GM18498 (cell line): ENCODE measurements around the gene MEIS2.

Experiments used
- ATAC-seq: cut with Tn5 transposase; IDR thresholded peaks from one replicate; pipeline ENCODE4 v1.9.1; 2021; ENCODE audit warnings: mild to moderate bottlenecking, moderate library complexity; ENCODE audit not compliant: unreplicated experiment

MEIS2 gene

GRCh38 chr15:36904715-36905114, 195.6 kb downstream of the MEIS2 start:
- ATAC-seq: no peak

GRCh38 chr15:36903922-36904556, 196.3 kb downstream of the MEIS2 start:
- no peak for ATAC-seq

GRCh38 chr15:36903195-36903594, 197.2 kb downstream of the MEIS2 start:
- ATAC-seq: no peak

GRCh38 chr15:36901012-36901411, 199.3 kb downstream of the MEIS2 start:
- no peak for ATAC-seq

- ATAC-seq: no peak
Observed at GRCh38 chr15:36899696-36900095, 200.7 kb downstream of the MEIS2 start.

- ATAC-seq: no peak
Observed at GRCh38 chr15:36898536-36899126, 201.7 kb downstream of the MEIS2 start.

- ATAC-seq: no peak
Observed at GRCh38 chr15:36897834-36898233, 202.5 kb downstream of the MEIS2 start.

GRCh38 chr15:36896949-36897348, 203.4 kb downstream of the MEIS2 start:
- no peak for ATAC-seq

- ATAC-seq: no peak
Observed at GRCh38 chr15:36894075-36894474, 206.3 kb downstream of the MEIS2 start.

- ATAC-seq: no peak
Observed at GRCh38 chr15:36893276-36893675, 207.1 kb downstream of the MEIS2 start.

GRCh38 chr15:36888011-36888992, 212.0 kb downstream of the MEIS2 start:
- ATAC-seq: no peak

- no peak for ATAC-seq
Observed at GRCh38 chr15:36887214-36887961, 213.0 kb downstream of the MEIS2 start.

GRCh38 chr15:36886701-36887100, 213.6 kb downstream of the MEIS2 start:
- ATAC-seq: no peak

- ATAC-seq: no peak
Observed at GRCh38 chr15:36886191-36886590, 214.2 kb downstream of the MEIS2 start.

- ATAC-seq: no peak
Observed at GRCh38 chr15:36885771-36886170, 214.6 kb downstream of the MEIS2 start.

GRCh38 chr15:36884936-36885635, 215.3 kb downstream of the MEIS2 start:
- ATAC-seq: no peak

GRCh38 chr15:36884518-36884875, 215.9 kb downstream of the MEIS2 start:
- ATAC-seq: no peak

- ATAC-seq: peak; percentile 78
Observed at GRCh38 chr15:36883713-36884517, 216.4 kb downstream of the MEIS2 start.

GRCh38 chr15:36882487-36883131, 217.7 kb downstream of the MEIS2 start:
- ATAC-seq: no peak
